Right lung (tissue), 5 donors: ENCODE results near the gene PTPRN2. TPM values are rescaled to one million over a fixed set of nuclear protein-coding genes. Genes with fewer than 3 reads are reported as not detected.

Source experiments
- DNase-seq, 2 donors: peaks; one replicate each; pipeline ENCODE4 v3.0.0-alpha.2; 2013
- polyA plus RNA-seq, 5 donors: library from polyadenylated mRNA; unstranded; fragments of 120-200 nt; gene quantifications; one replicate each; pipeline versions ENCODE4 v1.2.1 to v1.2.3, GENCODE V29; 2013; ENCODE audit warnings: inconsistent platforms in 1 of 5, low replicate concordance in 1 of 5; ENCODE audit not compliant: insufficient read length in 5 of 5, insufficient read depth in 1 of 5

PTPRN2 gene
- polyA plus RNA-seq, 5 donors, result 6.2 to 8.1 (median 7.0) TPM

- DNase-seq, result no peak
These were observed 555.0 kb downstream of the PTPRN2 start for GRCh38 chr7:158032561-158033115.

- DNase-seq, result no peak
These were observed 555.7 kb downstream of the PTPRN2 start for GRCh38 chr7:158031867-158032308.

- DNase-seq, result no peak
These were observed 557.1 kb downstream of the PTPRN2 start for GRCh38 chr7:158030566-158030965.

- no peak for DNase-seq
These were observed 557.6 kb downstream of the PTPRN2 start for GRCh38 chr7:158030071-158030470.

- no peak for DNase-seq
These were observed 558.1 kb downstream of the PTPRN2 start for GRCh38 chr7:158029509-158029908.

GRCh38 chr7:158028971-158029370 lies 558.7 kb downstream of the PTPRN2 start:
- DNase-seq, result no peak

- DNase-seq, result no peak
These were observed 559.2 kb downstream of the PTPRN2 start for GRCh38 chr7:158028290-158028941.

GRCh38 chr7:158027646-158028045 lies 560.0 kb downstream of the PTPRN2 start:
- no peak for DNase-seq

- no peak for DNase-seq
These were observed 560.9 kb downstream of the PTPRN2 start for GRCh38 chr7:158026636-158027265.

GRCh38 chr7:158025686-158026600 lies 561.7 kb downstream of the PTPRN2 start:
- no peak for DNase-seq

- DNase-seq, result no peak
These were observed 562.7 kb downstream of the PTPRN2 start for GRCh38 chr7:158024881-158025280.

GRCh38 chr7:158024351-158024715 lies 563.3 kb downstream of the PTPRN2 start:
- DNase-seq, result no peak

- DNase-seq, result no peak
These were observed 563.8 kb downstream of the PTPRN2 start for GRCh38 chr7:158023681-158024350.

- no peak for DNase-seq
These were observed 564.5 kb downstream of the PTPRN2 start for GRCh38 chr7:158023157-158023556.

GRCh38 chr7:158022601-158023000 lies 565.0 kb downstream of the PTPRN2 start:
- DNase-seq, result no peak

GRCh38 chr7:158021836-158022235 lies 565.8 kb downstream of the PTPRN2 start:
- DNase-seq, result no peak

- DNase-seq, result no peak
These were observed 566.9 kb downstream of the PTPRN2 start for GRCh38 chr7:158020706-158021095.

- no peak for DNase-seq
These were observed 567.6 kb downstream of the PTPRN2 start for GRCh38 chr7:158019726-158020705.

GRCh38 chr7:158018971-158019645 lies 568.5 kb downstream of the PTPRN2 start:
- DNase-seq, result no peak
